GM21367 (cell line): Measurements from ENCODE around the gene ZNF316.

Experiments
- ATAC-seq: cut with Tn5 transposase; IDR thresholded peaks from one replicate; pipeline ENCODE4 v1.9.1; 2021; ENCODE audit not compliant: unreplicated experiment

ZNF316 gene

DNA sequence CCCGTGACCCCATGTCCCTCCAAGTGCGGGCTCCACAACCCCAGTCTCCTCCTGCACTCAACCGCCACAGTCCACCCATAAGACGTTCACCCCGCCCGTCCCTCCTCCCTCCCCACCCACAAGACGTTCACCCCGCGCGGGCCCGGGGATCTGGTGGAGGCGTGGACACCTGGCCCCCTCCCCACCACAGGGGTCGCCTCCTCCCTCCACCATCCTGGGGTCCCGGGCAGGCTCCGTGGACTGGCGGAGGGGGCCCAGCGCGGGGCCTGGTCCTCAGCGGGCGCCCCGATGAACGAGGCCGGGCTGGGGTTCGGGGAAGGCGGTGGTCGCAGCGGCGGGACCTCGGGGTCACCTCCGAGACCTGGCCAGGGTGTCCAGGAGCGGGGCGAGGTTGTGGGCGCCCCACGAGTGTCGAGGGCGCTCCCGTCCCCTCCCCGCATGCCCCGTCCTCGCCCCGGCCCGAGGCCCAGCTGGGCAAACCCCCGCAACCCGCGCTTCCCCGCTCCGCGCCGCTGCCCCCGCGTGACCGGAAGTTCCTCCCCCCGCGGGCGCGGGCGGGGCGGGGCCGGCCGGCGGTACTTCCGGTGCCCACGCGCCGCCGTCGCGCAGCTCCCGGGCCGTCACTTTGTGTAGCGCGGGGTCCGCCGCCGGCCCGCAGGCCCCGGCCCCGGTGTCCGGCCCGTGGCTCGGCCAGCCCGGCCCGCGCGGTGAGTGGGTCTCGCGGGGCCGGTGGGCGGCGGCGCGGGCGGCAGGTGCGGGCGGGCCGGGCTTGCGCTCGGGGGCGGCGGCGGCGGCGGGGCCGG is at the start of gene ZNF316:
TSS of gene ZNF316 (plus strand) at position 578 of the 803 bp plus-strand sequence. CDS start 5,092 bp downstream, outside the sequence.
- peak; percentile 43 for ATAC-seq

DNA sequence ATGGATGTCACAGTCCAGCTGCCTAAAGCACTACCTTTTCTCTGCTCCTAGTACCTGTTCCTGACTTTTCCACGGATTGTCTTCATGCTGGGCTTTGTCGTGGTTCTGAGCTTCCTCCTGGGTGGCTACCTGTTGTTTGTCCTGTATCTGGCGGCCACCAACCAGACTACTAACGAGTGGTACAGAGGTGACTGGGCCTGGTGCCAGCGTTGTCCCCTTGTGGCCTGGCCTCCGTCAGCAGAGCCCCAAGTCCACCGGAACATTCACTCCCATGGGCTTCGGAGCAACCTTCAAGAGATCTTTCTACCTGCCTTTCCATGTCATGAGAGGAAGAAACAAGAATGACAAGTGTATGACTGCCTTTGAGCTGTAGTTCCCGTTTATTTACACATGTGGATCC is 48.6 kb upstream of the ZNF316 start:
- ATAC-seq: no peak

DNA sequence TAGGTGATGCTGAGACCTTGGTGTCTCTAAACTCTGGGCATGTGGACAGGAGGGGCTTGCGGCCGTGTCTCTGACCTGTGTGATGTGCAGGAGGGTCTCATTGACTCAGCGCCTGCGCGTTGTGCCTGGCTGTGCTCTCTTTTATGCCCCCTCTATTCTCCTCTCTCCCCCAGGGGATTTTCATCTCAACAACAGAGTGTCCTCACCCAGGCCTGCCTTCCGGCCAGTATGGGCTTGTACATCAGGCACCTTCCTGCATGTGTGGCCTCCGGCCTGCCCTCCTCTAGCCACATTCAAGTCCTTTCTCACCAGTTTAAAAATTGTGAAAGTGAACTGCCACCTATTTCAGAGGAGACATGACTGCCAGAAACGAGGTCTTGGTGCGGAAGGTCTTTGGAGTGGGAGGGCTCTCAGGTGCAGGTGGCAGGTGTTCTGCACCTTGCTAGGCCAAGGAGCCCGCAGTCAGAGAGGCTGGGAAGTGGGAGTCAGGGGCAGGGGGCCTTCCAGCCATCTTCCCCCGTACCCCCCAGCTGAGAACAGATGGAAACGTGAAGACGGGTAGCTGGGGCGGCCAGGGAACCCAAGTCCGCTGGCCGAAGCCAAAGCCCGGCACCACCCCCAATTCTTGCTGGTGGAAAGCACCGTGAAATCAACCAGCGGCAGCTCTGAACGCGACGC is 47.8 kb upstream of the ZNF316 start:
- no peak for ATAC-seq

DNA sequence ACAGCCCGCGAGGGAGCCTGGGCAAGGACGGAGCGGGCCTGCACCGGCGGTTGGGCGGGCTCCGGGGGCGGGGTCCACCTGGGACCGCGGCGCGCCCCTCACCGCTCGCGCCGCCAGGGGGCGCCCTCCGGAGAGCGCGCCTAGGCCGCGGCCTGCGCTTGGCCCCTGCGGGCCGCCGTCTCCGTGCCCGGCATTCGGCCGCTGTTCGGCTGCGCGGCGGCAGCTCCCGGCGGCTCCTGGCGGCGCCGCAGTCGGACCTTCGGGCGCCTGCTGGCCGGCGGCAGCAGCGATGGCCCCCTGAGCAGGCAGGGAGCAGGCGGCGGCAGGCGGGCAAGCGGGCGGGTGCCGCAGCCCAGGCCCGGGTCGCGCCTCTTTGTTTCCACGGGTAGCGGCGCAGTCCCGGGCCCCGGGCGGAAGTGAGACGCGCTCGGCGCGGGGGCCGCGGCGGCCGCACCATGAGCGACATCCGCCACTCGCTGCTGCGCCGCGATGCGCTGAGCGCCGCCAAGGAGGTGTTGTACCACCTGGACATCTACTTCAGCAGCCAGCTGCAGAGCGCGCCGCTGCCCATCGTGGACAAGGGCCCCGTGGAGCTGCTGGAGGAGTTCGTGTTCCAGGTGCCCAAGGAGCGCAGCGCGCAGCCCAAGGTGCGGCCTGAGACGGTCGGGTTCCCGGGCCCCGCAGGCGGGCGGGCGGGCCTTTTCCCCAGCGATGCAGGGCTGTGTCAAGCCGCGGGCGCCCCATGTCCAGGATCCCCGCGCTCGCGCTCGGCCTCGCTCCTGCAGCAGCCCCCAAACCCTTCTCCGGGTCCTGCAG is 47.1 kb upstream of the ZNF316 start, which contains the start of gene INTS15:
TSS of gene INTS15 (plus strand) at position 193 of the 816 bp plus-strand sequence. CDS start at position 456, 263 bp downstream.
- ATAC-seq: peak; percentile 72

DNA sequence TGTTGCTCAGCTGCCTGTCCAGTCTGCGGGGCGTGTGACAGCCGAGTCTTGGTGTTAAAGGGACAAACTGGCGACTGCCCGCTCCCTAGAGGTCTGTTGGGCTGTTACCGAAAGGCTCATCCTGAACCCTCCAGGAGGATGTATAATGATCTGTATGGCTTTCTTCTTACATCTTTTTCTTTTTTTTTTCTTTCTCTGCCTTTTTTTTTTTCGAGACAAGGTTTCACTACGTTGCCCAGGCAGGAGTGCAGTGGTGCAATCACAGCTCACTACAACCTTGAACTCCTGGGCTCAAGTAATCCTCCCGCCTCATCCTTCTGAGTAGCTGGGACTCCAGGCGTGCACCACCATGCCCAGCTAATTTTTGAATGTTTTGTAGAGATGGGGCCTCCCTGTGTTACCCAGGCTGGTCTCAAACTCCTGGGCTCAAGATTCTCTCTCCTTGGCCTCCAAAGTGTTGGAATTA is 46.4 kb upstream of the ZNF316 start:
- ATAC-seq: peak; percentile 15

DNA sequence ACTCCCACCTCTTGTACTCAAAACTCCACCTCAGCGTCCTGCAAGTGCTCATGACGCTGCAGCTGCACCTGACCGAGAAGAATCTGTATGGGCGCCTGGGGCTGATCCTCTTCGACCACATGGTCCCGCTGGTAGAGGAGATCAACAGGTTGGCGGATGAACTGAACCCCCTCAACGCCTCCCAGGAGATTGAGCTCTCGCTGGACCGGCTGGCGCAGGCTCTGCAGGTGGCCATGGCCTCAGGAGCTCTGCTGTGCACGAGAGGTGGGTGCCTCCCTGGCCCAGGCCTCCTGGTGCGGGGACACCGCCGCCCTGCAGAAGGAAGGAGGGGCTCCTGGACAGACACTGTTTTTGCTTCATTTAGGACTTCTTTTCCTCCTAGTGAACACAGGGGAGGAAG is 37.0 kb upstream of the ZNF316 start:
- no peak for ATAC-seq

DNA sequence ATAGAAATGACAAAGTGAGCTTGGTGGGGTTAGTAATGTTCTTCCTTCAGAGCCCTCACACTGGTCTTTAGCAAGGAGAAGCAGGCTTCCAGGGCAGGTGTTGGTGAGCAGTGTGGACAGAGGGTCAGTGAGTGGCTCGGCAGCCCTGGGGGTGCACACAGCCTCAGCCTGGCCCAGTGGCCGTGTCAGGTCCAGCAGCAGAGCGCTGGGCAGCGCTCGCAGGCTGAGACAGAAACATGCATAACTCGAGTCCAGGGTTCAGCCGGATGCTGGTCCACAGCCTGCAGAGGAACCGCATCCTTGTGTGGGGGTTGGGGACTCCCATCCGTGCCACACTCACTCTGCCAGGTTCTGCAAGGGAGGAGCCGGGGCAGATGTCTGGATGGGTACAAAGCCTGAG is 32.7 kb upstream of the ZNF316 start:
- ATAC-seq: no peak

DNA sequence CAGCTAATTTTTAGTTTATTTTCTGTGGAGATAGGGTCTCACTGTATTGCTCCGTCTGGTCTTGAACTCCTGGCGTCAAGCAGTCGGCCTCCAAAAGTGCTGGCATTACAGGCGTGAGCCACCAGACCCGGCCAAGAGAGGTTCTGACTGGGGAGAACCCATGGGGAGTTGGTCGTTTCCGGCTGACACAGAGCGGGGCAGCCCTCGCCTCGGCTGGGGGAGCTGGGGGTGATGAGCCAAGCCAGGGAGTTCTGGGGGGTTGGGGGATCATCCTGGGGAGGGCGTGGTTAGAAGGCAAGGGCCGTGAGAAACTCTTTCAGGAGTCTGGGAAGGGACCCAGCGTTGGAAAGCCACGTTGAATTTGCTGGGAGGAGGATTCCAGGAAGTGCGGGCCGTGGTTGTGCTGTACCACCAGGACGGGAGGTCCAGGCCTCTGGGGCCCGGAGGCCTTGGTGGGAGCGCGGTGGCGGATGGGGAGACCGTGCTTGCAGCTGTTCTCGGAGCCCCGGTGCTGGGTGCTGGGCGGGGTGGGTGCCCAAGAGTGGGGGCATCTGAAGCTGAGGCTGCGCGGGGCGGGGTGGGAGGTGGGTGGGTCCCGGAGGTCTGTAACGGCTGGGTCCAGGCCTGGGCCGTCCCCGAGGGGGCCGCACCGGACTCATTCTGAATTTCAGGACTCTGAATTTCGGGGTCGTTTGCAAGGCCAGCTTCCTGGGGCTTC is 30.1 kb upstream of the ZNF316 start:
- ATAC-seq: no peak

DNA sequence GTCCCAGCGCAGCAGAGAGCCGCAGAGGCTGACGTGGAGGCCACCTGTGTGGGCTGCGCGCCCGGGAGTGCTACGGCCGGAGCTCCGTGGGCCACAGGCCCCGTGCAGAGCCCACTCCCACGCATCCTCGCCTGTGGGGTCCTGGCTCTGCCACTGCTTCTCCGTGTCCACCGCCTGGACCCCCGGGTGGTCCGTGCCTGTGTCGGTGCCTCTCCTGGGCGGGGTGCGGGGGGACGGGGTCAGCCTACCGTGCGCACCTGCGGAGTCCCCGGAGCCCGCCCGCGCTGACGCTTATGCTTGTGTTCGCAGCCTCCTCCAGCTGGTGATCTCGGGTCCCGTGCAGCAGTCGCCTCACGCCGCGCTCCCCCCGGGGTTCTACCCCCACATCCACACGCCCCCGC is 29.5 kb upstream of the ZNF316 start:
- no peak for ATAC-seq

DNA sequence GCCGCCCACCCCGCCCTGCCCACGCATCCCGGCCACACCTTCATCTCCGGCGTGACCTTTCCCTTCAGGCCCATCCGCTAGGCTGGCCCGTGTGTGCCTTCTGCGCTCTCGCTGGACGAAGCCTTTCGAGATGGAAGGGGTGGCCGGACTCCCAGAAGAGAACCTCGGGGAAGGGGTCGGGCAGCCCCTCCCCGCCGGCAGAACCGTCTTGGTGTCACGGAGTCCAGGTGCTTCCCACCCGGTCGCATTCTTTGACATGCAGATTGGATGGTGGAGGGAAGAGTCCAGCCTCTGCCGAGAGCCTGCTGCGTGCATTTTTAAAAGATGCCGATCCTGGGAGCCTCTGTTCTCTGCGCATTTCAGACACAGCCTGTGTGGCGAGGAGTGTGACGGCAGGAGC is 29.0 kb upstream of the ZNF316 start:
- ATAC-seq: no peak

DNA sequence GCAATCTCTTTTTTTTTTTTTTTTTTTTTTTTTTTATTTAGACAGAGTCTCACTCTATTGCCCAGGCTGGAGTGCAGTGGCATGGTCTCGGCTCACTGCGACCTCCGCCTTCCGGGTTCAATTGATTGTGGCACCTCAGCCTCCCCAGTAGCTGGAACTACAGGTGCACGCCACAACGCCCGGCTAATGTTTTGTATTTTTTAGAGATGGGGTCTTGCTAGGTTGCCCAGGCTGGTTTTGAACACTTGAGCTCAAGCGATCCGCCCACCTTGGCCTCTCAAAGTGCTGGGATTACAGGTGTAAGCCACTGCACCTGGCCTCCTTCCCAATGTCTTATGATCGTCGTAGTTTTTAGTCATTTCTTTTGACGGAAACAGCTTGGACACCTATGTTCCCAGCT is 28.3 kb upstream of the ZNF316 start:
- no peak for ATAC-seq

DNA sequence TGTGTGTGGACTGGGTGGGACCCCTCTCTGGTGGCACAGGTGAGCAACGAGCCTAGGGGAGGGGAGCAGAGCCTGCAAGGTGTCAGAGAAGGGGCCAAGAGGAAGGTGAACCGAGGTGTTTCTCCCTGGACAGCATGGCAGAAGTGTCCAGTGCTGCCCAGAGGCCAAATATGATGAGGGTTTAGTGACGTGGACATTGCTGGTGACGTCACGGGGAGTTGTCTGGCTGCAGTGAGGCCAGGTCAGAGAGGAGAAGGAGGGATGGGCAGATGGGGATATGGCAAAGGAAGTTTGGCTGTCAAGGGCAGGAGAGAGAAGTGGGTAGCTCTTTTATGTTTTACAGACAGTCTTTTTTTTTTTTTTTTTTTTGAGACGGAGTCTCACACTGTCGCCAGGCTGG is 24.3 kb upstream of the ZNF316 start:
- no peak for ATAC-seq

DNA sequence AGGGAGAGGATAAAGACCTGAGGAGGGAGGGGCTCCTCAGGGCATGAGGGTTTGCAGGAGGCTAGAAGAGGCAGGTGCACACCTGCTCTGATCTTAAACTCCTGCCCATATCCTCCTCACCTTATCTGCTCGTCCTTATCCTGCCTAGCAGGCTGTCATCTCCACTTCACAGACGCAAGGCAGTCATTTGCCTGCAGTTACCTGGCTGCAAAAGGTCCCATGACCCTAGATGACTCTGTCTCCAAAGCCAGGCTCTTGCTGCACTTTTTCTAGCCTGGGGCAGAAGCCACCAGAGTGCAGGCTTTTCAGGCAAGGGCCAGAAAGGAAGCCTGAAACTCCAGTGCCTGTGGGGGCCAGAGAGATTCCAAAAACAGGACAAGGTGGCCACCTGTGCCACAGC is 23.4 kb upstream of the ZNF316 start:
- no peak for ATAC-seq

DNA sequence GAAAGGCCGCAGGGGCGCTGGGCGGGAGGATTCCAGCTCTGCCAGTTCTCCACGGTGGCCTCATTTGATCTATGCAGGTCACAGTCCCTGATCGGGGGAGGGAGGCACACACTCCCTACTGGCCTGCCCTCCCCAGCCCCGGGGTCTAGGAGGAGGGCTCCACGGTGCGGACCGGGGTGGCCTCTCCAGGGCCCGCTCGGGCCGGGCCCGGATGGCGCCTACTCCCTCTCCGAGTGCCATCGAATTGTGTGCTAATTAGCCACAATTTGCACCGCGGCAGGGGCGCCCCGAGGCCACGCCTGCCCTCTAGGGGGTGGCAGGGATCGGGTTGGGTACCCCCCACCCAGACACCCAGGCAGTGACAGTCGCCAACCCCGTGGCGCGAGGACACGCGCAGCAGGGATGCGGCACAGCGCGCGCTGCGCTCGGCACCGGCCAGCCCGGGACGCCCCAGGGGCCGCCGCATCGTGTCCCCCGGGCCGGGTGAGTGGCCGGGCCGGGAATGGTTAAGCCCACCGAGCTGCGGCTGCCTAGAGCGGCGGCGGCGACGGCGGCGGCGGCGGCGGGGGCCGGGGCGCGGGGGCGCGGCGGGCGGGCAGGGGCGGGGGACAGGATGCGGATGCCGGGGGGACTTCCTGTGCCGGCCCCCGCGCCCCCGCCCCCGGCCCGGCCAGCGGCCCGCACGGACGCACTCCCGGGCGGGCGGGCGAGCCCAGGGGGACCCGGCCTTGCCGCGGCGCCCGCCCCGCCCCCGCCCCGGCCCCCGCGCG is 22.0 kb upstream of the ZNF316 start, which contains the start of gene ZNF853:
TSS of gene ZNF853 (plus strand) at position 658 of the 770 bp plus-strand sequence. CDS start 565 bp downstream, outside the sequence.
- no peak for ATAC-seq

DNA sequence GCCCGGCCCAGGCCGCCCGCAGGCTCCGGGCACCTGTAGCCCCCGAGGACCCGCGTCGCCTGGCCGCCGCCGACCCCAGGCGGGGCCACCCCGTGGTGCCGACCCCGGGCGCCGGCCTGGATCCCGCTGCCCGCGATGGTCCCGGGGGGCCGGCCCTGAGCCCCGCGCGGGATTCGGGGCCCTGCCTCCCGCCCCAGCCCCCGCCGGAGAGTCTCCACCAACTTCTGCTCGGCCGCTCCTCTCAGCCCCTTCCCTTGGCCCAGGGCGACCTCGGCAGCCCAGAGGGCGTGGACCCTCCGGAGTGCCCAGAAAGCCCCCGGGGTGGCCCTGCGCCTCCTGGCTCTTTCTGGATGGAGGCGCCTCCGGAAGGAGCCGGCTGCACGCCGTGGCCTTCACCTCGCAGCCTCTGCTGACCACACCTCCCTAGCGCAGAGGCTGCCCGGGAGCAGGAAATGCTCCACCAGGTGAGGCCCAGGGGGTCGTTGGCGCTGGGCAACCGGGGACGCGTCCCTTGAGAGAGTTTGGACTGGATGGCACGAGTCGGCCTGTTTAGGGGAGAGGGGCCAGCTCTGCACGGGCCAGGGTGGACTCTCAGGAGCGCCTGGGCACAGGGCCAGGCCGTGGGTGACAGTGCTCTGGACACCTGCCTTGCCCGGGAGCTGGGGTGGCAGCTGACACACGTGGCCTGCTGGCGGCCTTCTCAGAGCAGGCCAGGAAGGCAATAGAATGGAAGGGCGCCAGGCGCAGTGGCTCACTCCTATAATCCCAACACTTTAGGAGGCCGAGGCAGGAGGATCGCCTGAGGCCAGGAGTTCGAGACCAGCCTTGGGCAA is 21.2 kb upstream of the ZNF316 start:
- ATAC-seq: no peak

DNA sequence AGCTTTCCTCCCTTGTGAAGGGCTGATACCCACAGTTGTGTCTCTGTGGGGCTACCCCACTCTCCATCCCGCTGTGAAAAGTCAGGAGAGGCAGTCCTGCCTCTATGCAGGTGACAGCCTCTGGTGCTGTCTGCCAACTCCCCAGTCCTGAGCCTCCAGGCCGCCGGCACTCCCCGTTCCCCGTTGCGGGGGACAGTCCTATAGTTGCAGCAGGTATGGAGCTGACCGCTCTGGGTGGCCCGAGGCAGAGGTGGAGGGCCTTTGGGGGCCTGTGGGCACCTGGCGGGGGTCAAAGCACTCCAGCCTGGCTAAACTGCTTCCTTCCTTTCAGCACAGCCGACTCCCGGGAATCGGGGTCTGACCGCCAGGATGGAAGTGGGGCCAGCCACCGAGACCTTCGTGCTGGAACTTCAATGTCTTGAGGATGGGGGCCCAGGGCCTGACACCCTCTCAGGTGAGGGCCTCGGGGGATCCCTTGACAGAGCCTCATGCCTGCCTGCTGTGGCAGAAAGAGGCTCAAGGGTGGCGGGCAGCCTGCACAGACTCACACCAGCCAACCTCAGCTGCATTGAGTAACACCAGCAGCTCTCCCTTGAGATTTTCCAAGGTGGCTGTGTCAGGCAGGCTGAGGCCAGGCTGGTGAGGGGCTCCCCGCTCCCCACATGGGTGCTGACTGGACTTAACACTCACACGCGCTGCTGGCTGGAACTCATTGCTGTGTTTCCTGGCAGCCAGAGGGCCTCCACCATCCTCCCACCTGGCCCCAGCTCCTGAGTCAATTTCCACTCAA is 20.1 kb upstream of the ZNF316 start:
- no peak for ATAC-seq

DNA sequence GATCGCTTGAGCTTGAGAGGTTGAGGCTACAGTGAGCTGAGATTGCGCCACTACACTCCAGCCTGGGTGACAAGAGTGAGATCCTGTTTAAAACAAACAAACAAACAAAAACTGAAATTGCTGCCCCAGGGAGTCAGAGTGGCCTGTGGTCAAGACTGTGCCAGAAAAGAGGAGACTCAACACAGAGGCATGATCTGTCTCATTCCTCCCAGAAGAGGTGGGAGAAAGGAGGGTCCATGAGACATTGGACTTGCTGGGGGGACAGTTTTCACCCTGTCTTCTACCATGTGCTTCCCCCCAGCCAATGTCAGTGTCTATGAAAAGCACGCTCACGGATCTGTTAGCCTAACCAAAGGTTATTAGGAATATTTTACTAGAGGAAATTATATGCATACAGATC is 18.5 kb upstream of the ZNF316 start:
- ATAC-seq: no peak

DNA sequence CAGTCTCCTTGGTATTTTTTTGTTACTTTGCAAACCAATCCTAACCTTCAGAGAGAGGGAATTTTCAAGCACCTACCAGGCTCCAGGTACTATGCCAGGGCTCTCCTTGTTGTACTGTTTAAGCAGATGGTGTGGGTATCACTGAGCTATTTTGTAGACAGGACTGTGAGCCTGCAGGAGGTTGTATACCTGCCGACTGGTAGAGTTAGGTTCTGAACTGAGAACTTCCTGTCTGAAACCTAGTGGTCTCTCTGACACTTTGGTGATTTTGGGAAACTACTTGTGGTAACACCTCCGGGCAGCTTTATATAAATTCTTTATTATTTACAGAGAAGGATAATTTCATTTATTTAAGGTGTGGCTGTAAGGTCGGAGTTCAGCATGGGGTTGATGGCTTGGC is 17.2 kb upstream of the ZNF316 start:
- no peak for ATAC-seq
